MCF 10A (cell line): ENCODE measurements around the gene TNIP2. TPM values are rescaled to one million over a fixed set of nuclear protein-coding genes. Genes with fewer than 3 reads are reported as not detected.

ENCODE experiments used
- BruUV-seq: library from RNA; stranded (reverse); fragments of 400-500 nt; replicated peaks from 2 replicates; lab custom pipeline; 2021; lab: Mats Ljungman, UMichigan
- CTCF ChIA-PET: fragments of 300-600 bp; sonication (Branson Sonifier 250); formaldehyde crosslinking; extraction: SDS; loops from one replicate; lab custom pipeline; 2021; ENCODE audit warnings: antibody characterized with exemption, inconsistent platforms; lab: Yijun Ruan, JAX
- POLR2A ChIA-PET: fragments of 300-600, 350-650 bp; sonication (Branson Sonifier 250); formaldehyde crosslinking; extraction: SDS; loops from one replicate; lab custom pipeline; 2020; ENCODE audit warnings: antibody characterized with exemption, inconsistent platforms; lab: Yijun Ruan, JAX
- DNase-seq: peaks from one replicate; pipeline ENCODE4 v3.0.0-alpha.2; 2018; ENCODE audit not compliant: unreplicated experiment
- H3K27ac Mint-ChIP-seq: one replicate; pipeline ENCODE4 v1.8.0; 2022; ENCODE audit warnings: mild to moderate bottlenecking, low read depth, mixed read lengths; ENCODE audit not compliant: unreplicated experiment
- H3K27me3 Mint-ChIP-seq: one replicate; pipeline ENCODE4 v1.8.0; 2022; ENCODE audit warnings: mixed read lengths; ENCODE audit not compliant: insufficient read depth, unreplicated experiment
- H3K36me3 Mint-ChIP-seq: one replicate; pipeline ENCODE4 v1.8.0; 2022; ENCODE audit warnings: mild to moderate bottlenecking, moderate library complexity, mixed read lengths; ENCODE audit not compliant: insufficient read depth, unreplicated experiment
- H3K4me1 Mint-ChIP-seq: one replicate; pipeline ENCODE4 v1.8.0; 2022; ENCODE audit warnings: mixed read lengths; ENCODE audit not compliant: insufficient read depth, unreplicated experiment
- H3K4me3 Mint-ChIP-seq: one replicate; pipeline ENCODE4 v1.8.0; 2022; ENCODE audit warnings: mild to moderate bottlenecking, moderate library complexity, mixed read lengths; ENCODE audit not compliant: unreplicated experiment
- H3K9me3 Mint-ChIP-seq: one replicate; pipeline ENCODE4 v1.8.0; 2022; ENCODE audit warnings: mixed read lengths; ENCODE audit not compliant: unreplicated experiment
- intact Hi-C: fragments of 100-400 bp; cut with micrococcal nuclease; formaldehyde crosslinking; loops from 2 replicates; pipeline ENCODE4 v1.14.1; 2022
- total RNA-seq: library from RNA; stranded (reverse); gene quantifications from 2 replicates; pipeline ENCODE4 v1.2.3, GENCODE V29; 2022
- TF ChIP-seq, protein P1 (sequence below): fragments of 200-600 bp; IDR thresholded peaks from one replicate; pipeline ENCODE4 v1.8.0; 2022; ENCODE audit warnings: antibody characterized with exemption, mild to moderate bottlenecking; ENCODE audit not compliant: unreplicated experiment

The TNIP2 gene
- total RNA-seq, 1 experiment from 2014 or later: 46.1 TPM

- Mint-ChIP-seq H3K9me3 (no peaks in the 10 kb centered on the region), H3K27ac (no peak overlapping the region), H3K27me3 (no peaks in the 10 kb centered on the region), H3K4me3 (no peak overlapping the region), H3K36me3 (peaks cover 92% of the 10 kb centered on the region), H3K4me1 (no peaks in the 10 kb centered on the region)
- CTCF ChIA-PET: no interaction called here
- POLR2A ChIA-PET: no interaction called here
- DNase-seq: no peak
- BruUV-seq: no TSS peak
- TF ChIP-seq, protein P1, sequence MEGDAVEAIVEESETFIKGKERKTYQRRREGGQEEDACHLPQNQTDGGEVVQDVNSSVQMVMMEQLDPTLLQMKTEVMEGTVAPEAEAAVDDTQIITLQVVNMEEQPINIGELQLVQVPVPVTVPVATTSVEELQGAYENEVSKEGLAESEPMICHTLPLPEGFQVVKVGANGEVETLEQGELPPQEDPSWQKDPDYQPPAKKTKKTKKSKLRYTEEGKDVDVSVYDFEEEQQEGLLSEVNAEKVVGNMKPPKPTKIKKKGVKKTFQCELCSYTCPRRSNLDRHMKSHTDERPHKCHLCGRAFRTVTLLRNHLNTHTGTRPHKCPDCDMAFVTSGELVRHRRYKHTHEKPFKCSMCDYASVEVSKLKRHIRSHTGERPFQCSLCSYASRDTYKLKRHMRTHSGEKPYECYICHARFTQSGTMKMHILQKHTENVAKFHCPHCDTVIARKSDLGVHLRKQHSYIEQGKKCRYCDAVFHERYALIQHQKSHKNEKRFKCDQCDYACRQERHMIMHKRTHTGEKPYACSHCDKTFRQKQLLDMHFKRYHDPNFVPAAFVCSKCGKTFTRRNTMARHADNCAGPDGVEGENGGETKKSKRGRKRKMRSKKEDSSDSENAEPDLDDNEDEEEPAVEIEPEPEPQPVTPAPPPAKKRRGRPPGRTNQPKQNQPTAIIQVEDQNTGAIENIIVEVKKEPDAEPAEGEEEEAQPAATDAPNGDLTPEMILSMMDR: no peak
- intact Hi-C loops: no loop called here
Observed at GRCh38 chr4:2698951-2699505, 57.1 kb downstream of the TNIP2 start.

GRCh38 chr4:2698504-2698903, 57.6 kb downstream of the TNIP2 start:
- POLR2A ChIA-PET: no interaction called here
- Mint-ChIP-seq H3K4me3 (no peak overlapping the region), H3K27ac (no peak overlapping the region), H3K36me3 (peaks cover 92% of the 10 kb centered on the region), H3K4me1 (no peaks in the 10 kb centered on the region), H3K27me3 (no peaks in the 10 kb centered on the region), H3K9me3 (no peaks in the 10 kb centered on the region)
- no peak for DNase-seq
- BruUV-seq: no TSS peak
- CTCF ChIA-PET: no interaction called here
- TF ChIP-seq, protein P1: no peak
- intact Hi-C loops: no loop called here

- CTCF ChIA-PET: interaction anchor here (0.6 kb wide), 1 partner anchor 14 kb away, joined by 3 read pairs; no protein-coding TSS in a partner anchor
- intact Hi-C loops: no loop called here
- Mint-ChIP-seq H3K27me3 (no peaks in the 10 kb centered on the region), H3K4me1 (no peaks in the 10 kb centered on the region), H3K9me3 (no peaks in the 10 kb centered on the region), H3K27ac (no peak overlapping the region), H3K4me3 (no peak overlapping the region), H3K36me3 (peaks cover 92% of the 10 kb centered on the region)
- POLR2A ChIA-PET: no interaction called here
- DNase-seq: no peak
- TF ChIP-seq, protein P1: no peak
- BruUV-seq: no TSS peak
Observed at GRCh38 chr4:2697995-2698414, 58.1 kb downstream of the TNIP2 start.

DNA sequence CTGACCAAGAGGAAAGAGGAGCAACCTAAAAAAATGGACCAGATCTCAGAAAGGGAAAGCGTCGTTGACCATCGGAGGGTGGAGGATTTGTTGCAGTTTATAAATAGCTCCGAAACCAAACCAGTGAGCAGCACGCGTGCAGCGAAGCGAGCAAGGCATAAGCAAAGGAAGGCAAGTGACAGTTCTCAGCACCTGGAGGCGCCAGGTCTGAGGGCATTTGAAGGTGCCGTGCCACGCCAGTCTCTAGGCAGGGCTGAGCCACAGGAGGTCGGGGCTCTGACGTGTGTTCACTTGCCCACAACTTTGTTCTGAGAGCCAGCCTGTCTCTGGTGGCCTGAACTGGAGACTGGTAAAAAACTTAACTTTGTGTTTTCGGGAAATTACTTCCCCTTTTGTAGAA, 59.7 kb downstream of the TNIP2 start:
- no peaks in the 10 kb centered on the region for H3K4me1 Mint-ChIP-seq
- H3K27ac Mint-ChIP-seq: no peak overlapping the region
- TF ChIP-seq, protein P1: no peak
- ChIA-PET POLR2A (interaction anchor here (0.6 to 1.4 kb wide), 2 partner anchors 13 to 28 kb away, joined by 3 to 4 read pairs; no protein-coding TSS in a partner anchor), CTCF (no interaction called here)
- peaks cover 92% of the 10 kb centered on the region for H3K36me3 Mint-ChIP-seq
- no TSS peak for BruUV-seq
- DNase-seq: no peak
- intact Hi-C loops: no loop called here
- no peaks in the 10 kb centered on the region for H3K27me3 Mint-ChIP-seq
- no peaks in the 10 kb centered on the region for H3K9me3 Mint-ChIP-seq
- no peak overlapping the region for H3K4me3 Mint-ChIP-seq
